ENCODE measurements around the gene HOXD3. TPM values are rescaled to one million over a fixed set of nuclear protein-coding genes. Genes with fewer than 3 reads are reported as not detected.

HOXD3 gene
- total RNA-seq, 6 experiments from 2014 or later: 0.25 to 0.38 (median 0.25) TPM; not detected in 3

GRCh38 chr2:176164201-176164600 is 7.1 kb downstream of the HOXD3 start:
- no peak for DNase-seq
- no peak for TF ChIP-seq CTCF (IDR thresholded peaks at IDR 0.05)
- H3K36me3 Mint-ChIP-seq (ENCODE audit: low read depth): peaks cover 8% of the 10 kb centered on the region; the same call in 1 of the 2 replicates
- H3K4me1 Mint-ChIP-seq (ENCODE audit: low read depth): peaks cover 16% of the 10 kb centered on the region
- H3K4me3 Mint-ChIP-seq: no peak overlapping the region
- H3K27me3 Mint-ChIP-seq (ENCODE audit: insufficient read depth): peaks cover 68% of the 10 kb centered on the region
- no peak overlapping the region for H3K27ac Mint-ChIP-seq
- peaks cover 8% of the 10 kb centered on the region for H3K9me3 Mint-ChIP-seq

- H3K4me3 Mint-ChIP-seq: no peak overlapping the region
- no peak for TF ChIP-seq CTCF (IDR thresholded peaks at IDR 0.05)
- H3K9me3 Mint-ChIP-seq: peaks cover 8% of the 10 kb centered on the region
- H3K27me3 Mint-ChIP-seq (ENCODE audit: insufficient read depth): peaks cover 64% of the 10 kb centered on the region
- no peak for DNase-seq
- no peak overlapping the region for H3K27ac Mint-ChIP-seq
- H3K4me1 Mint-ChIP-seq (ENCODE audit: low read depth): peaks cover 16% of the 10 kb centered on the region
- H3K36me3 Mint-ChIP-seq (ENCODE audit: low read depth): peaks cover 8% of the 10 kb centered on the region; the same call in 1 of the 2 replicates
Observed at GRCh38 chr2:176164611-176165369, 7.7 kb downstream of the HOXD3 start.

- Mint-ChIP-seq H3K27ac (no peak overlapping the region), H3K27me3 (ENCODE audit: insufficient read depth) (peaks cover 65% of the 10 kb centered on the region), H3K9me3 (peaks cover 8% of the 10 kb centered on the region), H3K4me1 (ENCODE audit: low read depth) (peaks cover 16% of the 10 kb centered on the region), H3K36me3 (ENCODE audit: low read depth) (peaks cover 8% of the 10 kb centered on the region; the same call in 1 of the 2 replicates), H3K4me3 (no peak overlapping the region)
- no peak for TF ChIP-seq CTCF (IDR thresholded peaks at IDR 0.05)
- DNase-seq: no peak
Observed at GRCh38 chr2:176165370-176166050, 8.4 kb downstream of the HOXD3 start.

GRCh38 chr2:176166272-176166671 is 9.2 kb downstream of the HOXD3 start:
- no peak for TF ChIP-seq CTCF (IDR thresholded peaks at IDR 0.05)
- H3K27ac Mint-ChIP-seq: no peak overlapping the region
- DNase-seq: no peak
- H3K27me3 Mint-ChIP-seq (ENCODE audit: insufficient read depth): peaks cover 62% of the 10 kb centered on the region
- peaks cover 8% of the 10 kb centered on the region; the same call in 1 of the 2 replicates for H3K36me3 Mint-ChIP-seq (ENCODE audit: low read depth)
- no peak overlapping the region for H3K4me3 Mint-ChIP-seq
- peaks cover 8% of the 10 kb centered on the region for H3K9me3 Mint-ChIP-seq
- peaks cover 12% of the 10 kb centered on the region for H3K4me1 Mint-ChIP-seq (ENCODE audit: low read depth)

- no peak for DNase-seq
Observed at GRCh38 chr2:176167398-176167797, 10.3 kb downstream of the HOXD3 start.

More at GRCh38 chr2:176167398-176167797, 10.3 kb downstream of the HOXD3 start:
- Mint-ChIP-seq H3K4me3 (no peak overlapping the region), H3K27me3 (ENCODE audit: insufficient read depth) (peaks cover 55% of the 10 kb centered on the region), H3K36me3 (ENCODE audit: low read depth) (peaks cover 9% of the 10 kb centered on the region; the same call in 1 of the 2 replicates), H3K9me3 (peaks cover 8% of the 10 kb centered on the region), H3K4me1 (ENCODE audit: low read depth) (peaks cover under 1% of the 10 kb centered on the region), H3K27ac (no peak overlapping the region)
- no peak for TF ChIP-seq CTCF (IDR thresholded peaks at IDR 0.05)
